Breast epithelium (tissue), 3 donors: ENCODE results near the gene GATC.

Source experiments
- POLR2A ChIP-seq: fragments of 450-650 bp; IDR thresholded peaks from one replicate; pipeline ENCODE4 v1.6.1; 2016; ENCODE audit warnings: antibody characterized with exemption, mild to moderate bottlenecking, moderate library complexity
- TF ChIP-seq, protein P1 (sequence below), 3 donors: fragments of 450-650 bp; IDR thresholded peaks; one replicate each; pipeline ENCODE4 v1.5.1; 2016 to 2017; ENCODE audit warnings: antibody characterized with exemption in 3 of 3, mild to moderate bottlenecking in 3 of 3, moderate library complexity in 3 of 3

- TF ChIP-seq POLR2A: no peak
- TF ChIP-seq, protein P1, sequence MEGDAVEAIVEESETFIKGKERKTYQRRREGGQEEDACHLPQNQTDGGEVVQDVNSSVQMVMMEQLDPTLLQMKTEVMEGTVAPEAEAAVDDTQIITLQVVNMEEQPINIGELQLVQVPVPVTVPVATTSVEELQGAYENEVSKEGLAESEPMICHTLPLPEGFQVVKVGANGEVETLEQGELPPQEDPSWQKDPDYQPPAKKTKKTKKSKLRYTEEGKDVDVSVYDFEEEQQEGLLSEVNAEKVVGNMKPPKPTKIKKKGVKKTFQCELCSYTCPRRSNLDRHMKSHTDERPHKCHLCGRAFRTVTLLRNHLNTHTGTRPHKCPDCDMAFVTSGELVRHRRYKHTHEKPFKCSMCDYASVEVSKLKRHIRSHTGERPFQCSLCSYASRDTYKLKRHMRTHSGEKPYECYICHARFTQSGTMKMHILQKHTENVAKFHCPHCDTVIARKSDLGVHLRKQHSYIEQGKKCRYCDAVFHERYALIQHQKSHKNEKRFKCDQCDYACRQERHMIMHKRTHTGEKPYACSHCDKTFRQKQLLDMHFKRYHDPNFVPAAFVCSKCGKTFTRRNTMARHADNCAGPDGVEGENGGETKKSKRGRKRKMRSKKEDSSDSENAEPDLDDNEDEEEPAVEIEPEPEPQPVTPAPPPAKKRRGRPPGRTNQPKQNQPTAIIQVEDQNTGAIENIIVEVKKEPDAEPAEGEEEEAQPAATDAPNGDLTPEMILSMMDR (IDR thresholded peaks at IDR 0.05): no peak
Measured at GRCh38 chr12:120460157-120460556, 13.9 kb downstream of the GATC start.
